ENCODE measurements around the gene MXD1. TPM values are rescaled to one million over a fixed set of nuclear protein-coding genes. Genes with fewer than 3 reads are reported as not detected.
A peak's percentile ranks its signal among the peaks of the same experiment; 100 is the strongest.

MXD1 gene
- total RNA-seq, 1 donor = 5.2 TPM

GRCh38 chr2:69943000-69943842 is 28.3 kb downstream of the MXD1 start:
- TF ChIP-seq CTCF (IDR thresholded peaks at IDR 0.05; ENCODE audit: insufficient read depth, low read depth, low read length) = no peak
- no peak for DNase-seq (ENCODE audit: low read depth)
- no peak overlapping the region for H3K4me3 ChIP-seq (ENCODE audit: low read depth, low read length)

GRCh38 chr2:69943843-69944525 is 29.1 kb downstream of the MXD1 start:
- TF ChIP-seq CTCF (IDR thresholded peaks at IDR 0.05; ENCODE audit: insufficient read depth, low read depth, low read length) = no peak
- H3K4me3 ChIP-seq (ENCODE audit: low read depth, low read length) = no peak overlapping the region
- no peak for DNase-seq (ENCODE audit: low read depth)

- no peak for TF ChIP-seq CTCF (IDR thresholded peaks at IDR 0.05; ENCODE audit: insufficient read depth, low read depth, low read length)
- H3K4me3 ChIP-seq (ENCODE audit: low read depth, low read length) = no peak overlapping the region
- no peak for DNase-seq (ENCODE audit: low read depth)
Measured at GRCh38 chr2:69944756-69945155, 29.8 kb downstream of the MXD1 start.

GRCh38 chr2:69945441-69945840 is 30.5 kb downstream of the MXD1 start:
- TF ChIP-seq CTCF (IDR thresholded peaks at IDR 0.05; ENCODE audit: insufficient read depth, low read depth, low read length) = no peak
- H3K4me3 ChIP-seq (ENCODE audit: low read depth, low read length) = no peak overlapping the region
- DNase-seq (ENCODE audit: low read depth) = no peak

- no peak for DNase-seq (ENCODE audit: low read depth)
- no peak overlapping the region for H3K4me3 ChIP-seq (ENCODE audit: low read depth, low read length)
- no peak for TF ChIP-seq CTCF (IDR thresholded peaks at IDR 0.05; ENCODE audit: insufficient read depth, low read depth, low read length)
Measured at GRCh38 chr2:69945941-69946340, 31.0 kb downstream of the MXD1 start.

GRCh38 chr2:69946351-69947324 is 31.7 kb downstream of the MXD1 start:
- H3K4me3 ChIP-seq (ENCODE audit: low read depth, low read length) = no peak overlapping the region
- peak; percentile 65 for DNase-seq (ENCODE audit: low read depth)
- no peak for TF ChIP-seq CTCF (IDR thresholded peaks at IDR 0.05; ENCODE audit: insufficient read depth, low read depth, low read length)
